ENCODE data around the gene TMEM165.

Gene TMEM165

GRCh38 chr4:55407764-55408163 lies 12.0 kb downstream of the TMEM165 start:
- no peak for DNase-seq

DNA sequence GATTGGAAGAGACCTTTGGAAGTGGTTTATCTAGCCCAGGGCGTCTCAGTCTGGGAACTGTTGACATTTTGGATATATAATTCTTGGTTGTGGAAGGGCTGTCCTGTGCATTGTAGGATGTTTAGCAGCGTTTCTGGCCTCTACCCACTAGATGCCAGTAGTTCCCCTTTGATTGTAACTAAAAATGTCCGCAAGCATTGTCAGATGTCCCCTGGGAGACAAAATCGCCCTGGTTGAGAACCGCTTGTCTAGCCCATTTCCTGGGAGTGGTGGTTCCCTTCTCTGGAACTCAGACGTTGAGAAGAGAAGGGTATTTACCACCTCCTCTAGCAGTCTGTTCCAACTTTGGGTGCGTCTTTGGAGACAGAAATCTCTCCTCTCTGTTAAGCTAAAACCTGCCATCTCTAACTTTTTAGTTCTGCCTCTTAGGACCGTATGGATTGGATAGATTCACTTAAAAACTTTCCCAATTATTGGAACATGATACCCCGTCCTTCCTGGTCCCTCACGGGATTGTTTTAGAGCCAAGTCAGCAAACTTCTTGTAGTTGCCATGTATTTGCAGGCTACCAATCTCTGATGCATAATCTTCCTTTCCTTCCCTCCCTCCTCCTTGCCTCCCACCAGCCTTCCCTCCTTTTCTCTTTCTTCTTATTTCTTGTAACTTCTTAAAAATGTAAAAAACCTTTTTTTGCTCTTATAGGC lies 13.9 kb downstream of the TMEM165 start:
- DNase-seq, result no peak

DNA sequence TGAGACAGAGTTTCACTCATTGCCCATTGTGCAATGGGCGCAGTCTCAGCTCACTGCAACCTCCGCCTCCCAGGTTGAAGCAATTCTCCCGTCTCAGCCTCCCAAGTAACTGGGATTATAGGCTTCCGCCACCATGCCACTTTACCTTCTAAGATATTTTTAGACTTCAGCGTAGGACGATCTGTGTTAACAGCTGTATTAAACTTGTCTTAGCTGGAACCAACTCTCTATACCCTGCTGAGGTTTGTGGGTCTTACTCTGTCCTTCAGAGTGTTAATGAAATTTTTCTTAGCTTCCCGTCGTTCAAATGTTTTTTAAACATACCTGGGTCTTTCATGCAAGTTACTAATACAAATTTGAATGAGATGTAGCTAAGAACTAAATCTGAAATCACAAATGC lies 14.7 kb downstream of the TMEM165 start:
- DNase-seq, result no peak

DNA sequence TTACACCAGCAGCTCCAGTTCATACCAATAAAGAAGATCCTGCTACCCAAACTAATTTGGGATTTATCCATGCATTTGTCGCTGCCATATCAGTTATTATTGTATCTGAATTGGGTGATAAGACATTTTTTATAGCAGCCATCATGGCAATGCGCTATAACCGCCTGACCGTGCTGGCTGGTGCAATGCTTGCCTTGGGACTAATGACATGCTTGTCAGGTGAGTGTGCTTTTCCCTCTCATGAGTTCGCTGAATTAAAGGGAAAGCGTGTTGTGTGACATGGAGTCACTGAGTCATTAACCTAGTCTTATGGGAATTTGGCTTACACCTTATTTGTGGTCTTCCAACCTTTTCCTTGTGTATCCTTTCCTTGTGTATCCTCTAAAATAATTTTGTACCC lies 15.9 kb downstream of the TMEM165 start:
- DNase-seq, result no peak

DNA sequence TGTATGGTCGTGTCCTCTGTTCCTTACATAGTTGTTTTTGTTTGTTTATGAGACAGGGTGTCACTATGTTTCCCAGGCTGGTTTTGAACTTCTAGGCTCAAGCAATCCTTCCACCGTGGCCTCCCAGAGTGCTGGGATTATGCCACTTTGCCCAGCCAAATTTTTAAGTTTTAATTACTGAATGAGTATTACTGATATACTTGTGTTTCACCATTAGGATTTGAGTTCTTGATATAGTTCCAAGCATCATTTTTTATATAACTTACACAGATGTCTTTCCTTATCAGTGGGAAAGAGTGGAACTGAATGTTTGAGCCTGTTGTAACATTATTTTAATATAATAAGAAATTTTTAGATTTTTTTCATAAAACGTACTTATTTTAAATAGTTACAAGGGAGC lies 20.4 kb downstream of the TMEM165 start:
- no peak for DNase-seq

GRCh38 chr4:55424791-55425190 lies 29.0 kb downstream of the TMEM165 start:
- DNase-seq, result no peak

GRCh38 chr4:55431710-55432336 lies 36.1 kb downstream of the TMEM165 start:
- no peak for DNase-seq

DNA sequence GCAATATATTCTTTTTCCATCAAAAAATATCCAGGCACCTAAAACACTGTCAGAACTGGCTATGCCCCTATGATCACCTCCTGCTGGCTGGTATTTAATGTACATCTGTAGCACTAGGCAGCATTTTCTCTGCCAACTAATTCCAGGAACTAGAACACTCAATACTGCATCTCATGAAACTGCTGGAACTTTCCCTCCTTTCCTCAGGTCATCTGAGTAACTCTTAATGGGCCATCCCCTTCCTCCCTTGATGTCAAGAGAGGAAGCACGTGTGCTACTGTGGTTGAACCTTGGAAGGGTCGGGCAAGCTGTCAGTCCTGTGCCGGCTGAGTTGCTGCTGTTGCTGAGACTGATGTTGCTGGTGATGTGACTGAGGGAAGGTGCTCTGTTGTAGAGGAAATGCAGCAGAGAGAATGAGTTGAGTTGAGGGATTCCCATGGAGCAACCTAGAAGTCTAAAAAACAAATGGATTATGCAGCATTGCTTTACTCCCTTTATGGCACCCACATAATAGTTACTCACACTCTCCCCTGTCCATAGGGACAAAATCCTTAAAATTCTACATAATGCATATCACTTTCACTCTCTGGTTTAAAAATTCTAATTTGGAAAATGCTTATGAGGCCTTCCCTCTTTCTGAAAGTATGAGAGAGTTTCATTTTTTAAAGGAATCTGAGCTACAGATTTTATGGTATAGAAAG lies 39.5 kb downstream of the TMEM165 start:
- no peak for DNase-seq

GRCh38 chr4:55437356-55437796 lies 41.6 kb downstream of the TMEM165 start:
- no peak for DNase-seq

DNA sequence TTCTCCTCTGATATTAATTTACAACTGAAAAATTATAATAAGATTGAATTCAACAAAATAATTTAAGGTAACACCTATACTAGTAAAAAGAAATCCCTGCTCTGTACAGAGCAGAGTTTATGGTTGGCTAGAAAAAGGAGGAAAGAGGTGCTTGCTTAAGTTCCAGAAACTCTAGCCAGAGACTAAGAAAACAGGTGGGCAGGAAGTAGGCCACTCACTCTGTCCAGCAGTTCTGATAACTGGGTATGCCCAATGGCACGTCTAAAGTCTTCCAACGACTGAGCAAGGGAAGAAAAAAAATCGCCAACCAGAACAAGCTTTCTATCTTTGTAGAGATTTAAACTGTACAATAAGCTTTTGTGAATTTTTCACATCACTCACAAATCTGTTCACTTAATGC lies 42.1 kb downstream of the TMEM165 start:
- DNase-seq, result no peak

DNA sequence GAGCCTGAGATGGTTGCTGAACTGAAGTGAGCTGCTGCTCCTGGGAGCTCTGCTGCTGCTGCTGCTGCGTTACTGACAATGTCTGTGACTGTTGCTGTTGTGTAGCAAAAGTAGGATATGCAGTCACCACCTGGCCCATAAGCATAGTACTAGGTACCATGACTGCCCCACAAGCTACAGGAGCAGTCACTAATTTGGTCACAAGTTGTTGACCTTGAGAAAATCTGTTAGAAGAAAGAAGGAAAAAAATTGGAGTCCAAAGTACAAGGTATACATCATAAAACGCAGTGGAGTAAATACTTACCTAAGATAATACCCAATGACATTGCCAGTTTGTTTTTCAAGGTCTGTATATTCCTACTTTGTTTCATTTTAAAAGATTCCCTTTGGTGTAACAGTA lies 42.6 kb downstream of the TMEM165 start:
- no peak for DNase-seq

DNA sequence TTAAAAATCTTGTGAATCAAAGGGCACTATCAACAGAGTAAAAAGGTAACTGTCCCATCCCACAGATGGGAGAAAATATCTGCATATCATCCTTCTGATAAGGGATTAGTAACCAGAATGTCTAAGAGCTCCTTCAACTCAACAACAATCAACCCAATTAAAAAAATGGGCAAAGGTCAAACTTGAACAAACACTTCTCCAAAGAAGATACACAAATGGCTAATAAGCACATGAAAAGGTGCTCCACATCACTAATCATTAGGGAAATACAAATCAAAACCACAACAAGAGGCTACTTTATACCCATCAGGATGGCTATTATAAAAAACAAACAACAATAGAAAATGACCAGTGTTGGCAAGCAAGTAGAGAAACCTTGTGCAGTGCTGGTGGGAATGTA lies 43.3 kb downstream of the TMEM165 start:
- DNase-seq, result no peak

DNA sequence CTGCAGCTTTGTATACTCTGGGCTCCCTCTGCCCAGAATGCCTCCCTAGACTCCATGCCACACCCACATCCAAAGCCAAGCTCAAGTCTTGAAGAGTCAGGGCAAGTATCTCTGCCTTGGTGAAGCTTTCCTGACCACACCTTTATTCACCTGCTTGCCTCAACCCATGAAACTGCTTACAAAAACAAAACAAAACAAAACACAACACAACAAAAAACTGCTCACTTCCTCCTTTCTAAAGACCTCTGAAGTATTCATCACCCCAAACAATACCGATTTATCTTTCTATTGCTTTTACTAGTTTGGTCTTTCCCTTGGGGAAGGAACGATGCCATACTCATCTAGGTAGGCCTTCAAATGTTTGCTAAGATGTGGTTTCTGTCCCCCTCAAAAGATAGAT lies 45.0 kb downstream of the TMEM165 start:
- DNase-seq, result no peak

DNA sequence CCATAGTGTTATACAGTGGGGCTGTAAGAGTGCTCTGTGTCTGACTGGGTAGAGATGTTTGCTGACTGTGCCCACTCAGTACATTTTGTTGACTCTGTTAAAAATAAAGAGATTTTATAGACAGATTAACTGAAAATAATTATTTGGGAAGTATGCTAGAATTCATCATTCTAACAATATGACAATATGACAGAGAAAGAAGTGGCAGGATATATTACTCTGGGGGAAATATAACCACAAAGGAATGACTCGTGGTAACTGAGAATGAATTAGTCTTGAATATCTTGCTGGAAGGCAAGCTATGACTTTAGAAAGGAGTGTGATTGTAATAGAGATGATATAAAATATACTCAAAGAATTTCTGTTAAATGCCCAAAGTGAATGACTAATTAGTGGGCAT lies 46.8 kb downstream of the TMEM165 start:
- no peak for DNase-seq

- no peak for DNase-seq
Observed at GRCh38 chr4:55444827-55445226, 49.1 kb downstream of the TMEM165 start.

GRCh38 chr4:55445921-55446577 lies 50.3 kb downstream of the TMEM165 start:
- no peak for DNase-seq

DNA sequence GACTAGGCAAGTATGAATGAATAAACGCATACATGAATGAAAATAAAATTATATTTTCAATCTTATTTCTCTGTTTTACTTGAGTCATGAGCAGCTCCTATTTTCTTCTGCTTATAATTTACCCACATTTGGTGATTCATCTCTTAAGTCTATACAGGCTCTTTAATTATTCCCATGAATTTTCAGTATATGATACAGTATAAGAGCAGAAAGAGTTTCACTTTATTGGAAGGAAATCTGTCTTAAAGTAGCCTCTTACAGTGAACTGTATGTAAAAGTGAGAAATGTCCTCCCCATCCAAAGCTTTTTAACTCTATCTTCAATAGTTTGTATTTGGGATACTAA lies 50.8 kb downstream of the TMEM165 start:
- no peak for DNase-seq

- no peak for DNase-seq
Observed at GRCh38 chr4:55447108-55447708, 51.5 kb downstream of the TMEM165 start.

- no peak for DNase-seq
Observed at GRCh38 chr4:55447831-55448230, 52.1 kb downstream of the TMEM165 start.

DNA sequence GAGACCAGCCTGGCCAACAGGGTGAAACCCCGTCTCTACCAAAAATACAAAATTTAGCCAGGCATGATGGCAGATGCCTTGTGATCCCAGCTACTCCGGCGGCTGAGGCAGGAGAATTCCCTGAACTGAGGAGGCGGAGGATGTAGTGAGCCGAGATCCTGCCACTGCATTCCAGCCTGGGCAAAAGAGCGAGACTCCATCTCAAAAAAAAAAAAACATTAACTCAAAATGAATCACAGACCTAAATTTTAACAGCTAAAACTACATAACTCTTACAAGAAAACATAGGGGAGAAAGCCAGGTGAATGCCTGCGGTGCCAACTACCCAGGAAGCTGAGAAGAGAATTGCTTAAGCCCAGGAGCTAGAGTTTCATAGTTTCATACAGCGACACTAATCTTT lies 54.8 kb downstream of the TMEM165 start:
- no peak for DNase-seq

GRCh38 chr4:55458164-55458563 lies 62.4 kb downstream of the TMEM165 start:
- DNase-seq, result no peak

DNA sequence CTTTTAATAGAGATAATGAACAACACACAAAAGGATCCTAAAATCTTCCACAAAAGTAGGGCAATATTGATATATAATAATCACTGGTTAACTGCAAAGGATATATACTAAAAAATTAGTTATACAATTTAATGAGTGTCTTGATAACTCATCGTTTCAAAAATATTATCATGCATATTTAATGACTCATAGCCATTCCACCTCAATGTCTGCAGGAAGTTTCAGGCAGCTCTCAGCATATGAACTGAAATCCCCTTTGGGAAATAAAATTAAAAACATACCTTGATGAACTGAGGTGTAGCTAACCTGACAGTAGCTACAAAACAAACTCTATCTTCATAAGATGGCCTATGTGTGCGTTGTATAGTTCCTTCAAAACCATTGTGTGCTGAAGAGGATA lies 62.9 kb downstream of the TMEM165 start:
- no peak for DNase-seq

- no peak for DNase-seq
Observed at GRCh38 chr4:55466001-55466400, 70.2 kb downstream of the TMEM165 start.

Measured in NCI-H187 treated with DMSO at 0.1 percent for 48 hours (cell line).